Keratinocyte (primary cell): Measurements from ENCODE around the gene CACNA2D2. TPM values are rescaled to one million over a fixed set of nuclear protein-coding genes. Genes with fewer than 3 reads are reported as not detected.

Source experiments
- DNase-seq: peaks from one replicate; pipeline ENCODE4 v3.0.0-alpha.2; 2011; ENCODE audit warnings: low read depth, missing footprints, low spot score
- FAIRE-seq: peaks from 2 replicates; lab custom pipeline; 2011; peaks lifted over from hg19 to GRCh38; lab: Jason Lieb, UNC
- H2AFZ ChIP-seq: 2 replicates; pipeline ENCODE4 v1.6.0; 2012; ENCODE audit warnings: low read length, control low read depth, inconsistent platforms; ENCODE audit not compliant: control insufficient read depth
- H3K27ac ChIP-seq: 2 replicates; pipeline ENCODE4 v1.5.1; 2011; ENCODE audit warnings: low read length; ENCODE audit not compliant: control insufficient read depth, insufficient read depth
- H3K27me3 ChIP-seq: 3 replicates; pipeline ENCODE4 v1.6.0; 2011; ENCODE audit warnings: low read length; ENCODE audit not compliant: control insufficient read depth, insufficient read depth; ENCODE audit errors: extremely low read depth
- H3K36me3 ChIP-seq, 2 experiments: 2 replicates in 1 of 2; 3 replicates in 1 of 2; pipeline ENCODE4 v1.5.1; 2011; ENCODE audit warnings: low read length in 2 of 2, mild to moderate bottlenecking in 1 of 2; ENCODE audit not compliant: control insufficient read depth in 2 of 2, insufficient read depth in 2 of 2; ENCODE audit errors: extremely low read depth in 1 of 2
- H3K4me1 ChIP-seq: 3 replicates; pipeline ENCODE4 v1.5.1; 2011; ENCODE audit warnings: low read length; ENCODE audit not compliant: control insufficient read depth, insufficient read depth; ENCODE audit errors: extremely low read depth
- H3K4me2 ChIP-seq: 3 replicates; pipeline ENCODE4 v1.6.0; 2011; ENCODE audit warnings: low read depth, low read length; ENCODE audit not compliant: control insufficient read depth, insufficient read depth; ENCODE audit errors: extremely low read depth
- H3K4me3 ChIP-seq, 3 experiments: fragments of 200-600 bp in 1 of 3; sonication (generic) in 1 of 3; 2 replicates in 2 of 3; 3 replicates in 1 of 3; pipeline ENCODE4 v1.5.1; 2011 to 2016; ENCODE audit warnings: low read length in 3 of 3, mild to moderate bottlenecking in 3 of 3, control low read depth in 2 of 3, inconsistent platforms in 1 of 3, low read depth in 1 of 3, mixed read lengths in 1 of 3, mixed run types in 1 of 3, moderate library complexity in 1 of 3; ENCODE audit not compliant: control insufficient read depth in 2 of 3, insufficient read depth in 2 of 3; ENCODE audit errors: extremely low read depth in 1 of 3
- H3K79me2 ChIP-seq: 2 replicates; pipeline ENCODE4 v1.6.0; 2012; ENCODE audit warnings: low read length; ENCODE audit not compliant: control insufficient read depth, insufficient read depth
- H3K9ac ChIP-seq: 3 replicates; pipeline ENCODE4 v1.6.0; 2011; ENCODE audit warnings: low read length; ENCODE audit not compliant: control insufficient read depth, insufficient read depth; ENCODE audit errors: extremely low read depth
- H3K9me1 ChIP-seq: 3 replicates; pipeline ENCODE4 v1.6.0; 2011; ENCODE audit warnings: low read length; ENCODE audit not compliant: control insufficient read depth, insufficient read depth; ENCODE audit errors: extremely low read depth
- H3K9me3 ChIP-seq: 2 replicates; pipeline ENCODE4 v1.5.1; 2012; ENCODE audit warnings: low read depth, low read length; ENCODE audit not compliant: control insufficient read depth
- H4K20me1 ChIP-seq: 3 replicates; pipeline ENCODE4 v1.6.0; 2011; ENCODE audit warnings: low read length; ENCODE audit not compliant: control insufficient read depth, insufficient read depth; ENCODE audit errors: extremely low read depth
- EZH2 ChIP-seq: IDR thresholded peaks from one replicate; pipeline ENCODE4 v1.6.1; 2012; ENCODE audit warnings: inconsistent platforms, mild to moderate bottlenecking, low read length, moderate library complexity
- dilution Hi-C: fragments of 300-500 bp; cut with MboI; formaldehyde crosslinking; loops from one replicate; pipeline ENCODE4 v1.7.0; 2020; ENCODE audit warnings: low sequenced_read_pairs; ENCODE audit not compliant: extremely low pct_ligation_motif_present
- polyA plus RNA-seq, 5 experiments: library from polyadenylated mRNA; depleted of rRNA in 3 of 5; stranded (reverse) in 3 of 5; stranded (forward) in 1 of 5; unstranded in 1 of 5; fragments of >200 nt; gene quantifications; 1 replicate in 1 of 5; 2 replicates in 3 of 5; 3 replicates in 1 of 5; pipeline versions ENCODE4 v1.2.1 to v1.2.3, GENCODE V29; 2011 to 2012; ENCODE audit warnings: missing spikeins in 2 of 5, low read depth in 1 of 5, low replicate concordance in 1 of 5
- TF ChIP-seq, protein P1 (sequence below), 3 experiments: IDR thresholded peaks in 1 of 3; conservative IDR thresholded peaks in 1 of 3; optimal IDR thresholded peaks in 1 of 3; 2 replicates in 2 of 3; 3 replicates in 1 of 3; pipeline versions ENCODE3 to v1.5.1; 2011; ENCODE audit warnings: low read length in 3 of 3, mild to moderate bottlenecking in 3 of 3, moderate library complexity in 2 of 3, control low read depth in 1 of 3, inconsistent platforms in 1 of 3; ENCODE audit not compliant: insufficient read depth in 2 of 3; ENCODE audit errors: extremely low read depth in 1 of 3

CACNA2D2 gene
- polyA plus RNA-seq, 1 donor (not counting 4 experiments of a cell fraction or from before 2014, with no cell fraction given): 0.04 TPM

DNA sequence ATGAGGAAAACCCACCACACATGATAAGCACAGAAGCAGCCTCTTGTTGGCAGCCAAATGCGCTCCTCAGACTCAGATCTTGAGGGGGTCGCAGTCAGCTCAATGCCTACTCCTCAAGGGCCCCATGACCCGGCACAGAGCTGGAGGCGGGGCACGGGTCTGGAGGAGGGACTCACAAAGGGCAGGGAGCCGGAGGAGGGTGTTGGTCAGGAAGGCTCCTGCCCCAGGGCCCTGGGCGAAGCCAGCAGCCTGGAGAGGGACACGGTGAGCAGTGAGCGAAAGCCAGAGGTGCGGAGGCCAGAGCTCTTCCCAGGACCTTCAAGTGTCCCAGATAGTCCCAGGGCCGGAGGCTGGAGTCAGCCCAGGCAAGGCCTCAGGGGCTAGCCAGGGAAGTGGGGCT, 9.8 kb downstream of the CACNA2D2 start:
- TF ChIP-seq, protein P1, sequence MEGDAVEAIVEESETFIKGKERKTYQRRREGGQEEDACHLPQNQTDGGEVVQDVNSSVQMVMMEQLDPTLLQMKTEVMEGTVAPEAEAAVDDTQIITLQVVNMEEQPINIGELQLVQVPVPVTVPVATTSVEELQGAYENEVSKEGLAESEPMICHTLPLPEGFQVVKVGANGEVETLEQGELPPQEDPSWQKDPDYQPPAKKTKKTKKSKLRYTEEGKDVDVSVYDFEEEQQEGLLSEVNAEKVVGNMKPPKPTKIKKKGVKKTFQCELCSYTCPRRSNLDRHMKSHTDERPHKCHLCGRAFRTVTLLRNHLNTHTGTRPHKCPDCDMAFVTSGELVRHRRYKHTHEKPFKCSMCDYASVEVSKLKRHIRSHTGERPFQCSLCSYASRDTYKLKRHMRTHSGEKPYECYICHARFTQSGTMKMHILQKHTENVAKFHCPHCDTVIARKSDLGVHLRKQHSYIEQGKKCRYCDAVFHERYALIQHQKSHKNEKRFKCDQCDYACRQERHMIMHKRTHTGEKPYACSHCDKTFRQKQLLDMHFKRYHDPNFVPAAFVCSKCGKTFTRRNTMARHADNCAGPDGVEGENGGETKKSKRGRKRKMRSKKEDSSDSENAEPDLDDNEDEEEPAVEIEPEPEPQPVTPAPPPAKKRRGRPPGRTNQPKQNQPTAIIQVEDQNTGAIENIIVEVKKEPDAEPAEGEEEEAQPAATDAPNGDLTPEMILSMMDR (optimal IDR thresholded peaks at IDR 0.05 in 1 of 3, IDR thresholded peaks at IDR 0.05 in 1 of 3, conservative IDR thresholded peaks at IDR 0.05 in 1 of 3; ENCODE audit: extremely low read depth in 1 of 3, insufficient read depth in 2 of 3, low read length in 3 of 3): no peak
- no peak for TF ChIP-seq EZH2
- dilution Hi-C loops: no loop called here
- no peak for DNase-seq
- H2AFZ ChIP-seq: no peak overlapping the region
- H3K4me2 ChIP-seq: no peak overlapping the region
- no peak overlapping the region for H3K9ac ChIP-seq
- no peak for FAIRE-seq
- H3K27me3 ChIP-seq: peaks cover 14% of the 10 kb centered on the region
- H3K36me3 ChIP-seq: no peaks in the 10 kb centered on the region
- H3K4me3 ChIP-seq: no peak overlapping the region
- H3K9me1 ChIP-seq: no peaks in the 10 kb centered on the region
- no peaks in the 10 kb centered on the region for H4K20me1 ChIP-seq
- no peaks in the 10 kb centered on the region for H3K79me2 ChIP-seq
- no peak overlapping the region for H3K27ac ChIP-seq
- H3K4me1 ChIP-seq: no peaks in the 10 kb centered on the region
- H3K9me3 ChIP-seq: no peaks in the 10 kb centered on the region

DNA sequence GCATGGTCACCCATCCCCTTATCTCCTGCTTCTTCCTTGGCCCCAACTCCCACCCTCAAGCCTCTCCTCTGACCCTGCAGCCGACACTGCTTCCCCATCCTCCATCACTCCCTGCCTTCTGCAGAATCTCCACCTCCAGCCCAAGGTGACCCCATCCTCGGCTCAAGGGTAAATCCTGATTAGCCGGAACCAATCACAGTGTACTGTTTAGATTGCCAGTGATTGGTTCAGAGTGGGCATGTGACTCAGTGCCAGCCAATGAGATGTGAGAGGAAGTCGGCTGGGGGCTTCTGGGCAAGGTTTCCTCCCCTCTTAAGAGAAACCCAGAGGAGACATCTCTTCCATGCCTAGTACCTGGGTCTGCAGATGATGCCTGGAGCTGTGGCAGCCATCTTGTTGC, 10.3 kb downstream of the CACNA2D2 start:
- H3K27me3 ChIP-seq: peaks cover 14% of the 10 kb centered on the region
- no peaks in the 10 kb centered on the region for H3K36me3 ChIP-seq
- H3K9me1 ChIP-seq: no peaks in the 10 kb centered on the region
- dilution Hi-C loops: no loop called here
- no peak overlapping the region for H2AFZ ChIP-seq
- no peaks in the 10 kb centered on the region for H3K9me3 ChIP-seq
- H3K4me2 ChIP-seq: no peak overlapping the region
- no peaks in the 10 kb centered on the region for H3K79me2 ChIP-seq
- no peak overlapping the region for H3K9ac ChIP-seq
- TF ChIP-seq EZH2: no peak
- no peaks in the 10 kb centered on the region for H4K20me1 ChIP-seq
- H3K27ac ChIP-seq: no peak overlapping the region
- no peak for DNase-seq
- no peak for FAIRE-seq
- H3K4me3 ChIP-seq: no peak overlapping the region
- H3K4me1 ChIP-seq: no peaks in the 10 kb centered on the region

DNA sequence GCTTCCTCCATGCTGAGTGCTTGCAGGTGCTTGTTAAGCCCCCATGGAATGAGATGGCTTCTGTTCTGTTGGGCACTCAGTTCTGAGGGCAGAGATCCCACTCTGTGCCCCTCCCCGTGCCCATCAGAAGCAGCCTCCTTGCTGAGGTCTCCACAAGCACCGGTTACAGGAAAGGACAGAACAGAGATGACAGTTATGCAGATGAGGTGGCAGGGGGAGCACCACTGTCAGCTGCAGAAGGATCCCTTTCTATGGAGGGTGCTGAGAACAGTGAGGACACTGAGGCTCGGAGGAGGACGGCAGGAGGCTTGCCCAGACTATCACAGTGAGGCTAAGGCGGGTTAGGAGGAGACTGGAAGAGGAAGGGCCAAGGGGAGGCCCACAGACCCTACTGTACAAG, 12.4 kb downstream of the CACNA2D2 start:
- Histone ChIP-seq H3K4me2 (no peak overlapping the region), H3K9ac (no peak overlapping the region), H3K36me3 (no peaks in the 10 kb centered on the region), H3K27ac (no peak overlapping the region), H3K27me3 (peaks cover 8% of the 10 kb centered on the region), H3K9me1 (no peaks in the 10 kb centered on the region), H2AFZ (no peak overlapping the region), H3K4me3 (no peak overlapping the region), H4K20me1 (no peaks in the 10 kb centered on the region), H3K4me1 (no peaks in the 10 kb centered on the region), H3K9me3 (no peaks in the 10 kb centered on the region), H3K79me2 (no peaks in the 10 kb centered on the region)
- DNase-seq (no peak), FAIRE-seq (no peak)
- dilution Hi-C loops: no loop called here
- no peak for TF ChIP-seq EZH2
- TF ChIP-seq, protein P1 (optimal IDR thresholded peaks at IDR 0.05 in 1 of 3, IDR thresholded peaks at IDR 0.05 in 1 of 3, conservative IDR thresholded peaks at IDR 0.05 in 1 of 3; ENCODE audit: extremely low read depth in 1 of 3, insufficient read depth in 2 of 3, low read length in 3 of 3): no peak
